Right renal pelvis (tissue), 4 donors: ENCODE measurements around the gene TWF1. TPM values are rescaled to one million over a fixed set of nuclear protein-coding genes. Genes with fewer than 3 reads are reported as not detected.
A peak's percentile ranks its signal among the peaks of the same experiment; 100 is the strongest.
"Not testable (repeated sequence)": the region's sequence is repeated elsewhere in the genome, so short reads cannot be mapped to it uniquely, and the experiment has no call there.

Experiments used
- DNase-seq, 4 donors: peaks; one replicate each; pipeline ENCODE4 v3.0.0-alpha.2; 2013; ENCODE audit warnings: low read depth in 4 of 4, low spot score in 3 of 4, missing footprints in 1 of 4
- polyA plus RNA-seq, 4 donors: library from polyadenylated mRNA; unstranded; fragments of 120-200 nt; gene quantifications; one replicate each; pipeline ENCODE4 v1.2.1, GENCODE V29; 2013; ENCODE audit not compliant: insufficient read length in 4 of 4

TWF1 gene
- 10 to 100 TPM; 72.5 to 98.3 (median 94.0) TPM for polyA plus RNA-seq

DNA sequence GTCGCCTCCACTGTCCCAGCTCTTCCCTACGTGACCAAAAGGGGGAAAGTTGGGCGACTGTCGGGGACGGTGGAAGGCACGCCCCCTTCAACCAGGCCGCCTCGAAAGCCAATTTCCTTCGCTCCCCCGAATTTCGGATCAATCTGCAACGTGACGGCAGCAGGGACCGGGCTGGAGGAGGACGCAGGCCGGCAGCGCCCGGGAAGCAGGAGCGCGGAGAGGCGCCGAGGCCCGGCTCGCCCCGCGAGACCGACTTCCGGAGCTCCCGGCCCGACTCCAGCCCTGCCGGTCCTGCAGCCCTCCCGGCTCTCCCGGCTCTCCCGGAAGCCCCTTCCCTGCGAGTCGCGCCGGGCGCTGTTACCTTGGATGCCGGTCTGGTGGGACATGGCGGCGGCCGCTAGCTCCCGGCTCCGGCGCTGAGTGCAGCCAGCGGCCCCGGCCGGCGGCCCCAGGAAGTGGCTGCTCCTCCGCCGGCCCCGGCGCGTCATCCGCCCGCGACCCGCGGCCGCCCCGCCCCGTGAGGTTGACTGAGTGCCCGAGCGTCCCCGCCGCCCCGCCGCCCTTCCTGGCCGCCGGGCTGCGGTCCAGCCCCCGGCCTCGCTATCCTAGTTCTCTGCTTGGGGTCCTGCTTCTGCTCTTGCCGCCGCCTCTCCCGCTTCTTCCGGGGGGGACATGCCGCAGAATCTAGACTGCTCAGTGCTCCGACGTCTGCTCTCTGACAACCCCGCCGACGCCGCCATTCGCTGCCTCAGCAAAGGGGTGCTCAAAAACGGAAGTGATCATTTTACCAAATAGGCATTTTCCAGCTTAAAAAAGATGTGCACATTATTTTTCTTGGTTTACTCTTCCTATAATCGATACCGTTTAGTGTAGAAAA lies at the start of gene TWF1:
Gene TWF1, minus strand, starts transcription at position 458 of the 877 bp plus-strand sequence. Its CDS starts 72 bp downstream, at position 386.
- peak; percentile 69 to 79 (median 76) for DNase-seq

DNA sequence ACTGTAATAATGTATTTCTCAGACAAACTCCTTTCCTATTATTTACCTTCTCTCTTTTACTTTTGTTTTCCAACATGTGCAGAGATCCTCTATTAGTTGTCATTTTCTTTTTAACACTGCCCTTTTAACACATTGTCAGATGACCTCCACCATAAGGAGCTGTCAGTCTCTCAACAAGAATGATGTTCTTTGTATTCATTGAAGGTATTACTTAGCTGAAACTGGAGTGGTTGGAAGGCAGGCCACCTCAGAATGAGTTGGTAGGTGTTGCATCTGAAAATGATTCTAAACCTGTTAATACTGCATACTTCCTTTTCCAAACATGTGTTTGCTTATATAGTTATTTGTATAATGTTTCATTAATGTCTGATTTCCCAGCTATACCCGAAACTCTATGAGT lies 46.6 kb upstream of the TWF1 start:
- no peak for DNase-seq

DNA sequence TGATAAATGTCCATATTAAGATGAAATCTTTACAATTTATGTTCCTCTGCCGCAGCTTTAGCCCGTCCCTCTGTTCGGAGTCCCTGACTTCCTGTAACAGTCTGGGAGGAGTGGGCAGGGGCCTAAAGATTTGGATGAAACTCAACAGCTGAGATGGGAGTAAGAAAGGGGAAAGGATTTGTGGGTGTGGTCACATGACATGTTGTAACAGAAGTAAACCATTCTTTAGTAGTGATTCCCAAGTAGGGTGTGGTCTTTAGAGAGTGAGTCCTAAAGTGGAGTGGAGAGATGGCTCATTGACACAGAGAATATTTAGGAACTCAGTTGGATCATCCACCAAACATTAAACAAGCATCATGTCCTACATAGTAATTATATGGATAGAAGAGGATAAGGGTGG lies 42.7 kb upstream of the TWF1 start:
- no peak for DNase-seq

DNA sequence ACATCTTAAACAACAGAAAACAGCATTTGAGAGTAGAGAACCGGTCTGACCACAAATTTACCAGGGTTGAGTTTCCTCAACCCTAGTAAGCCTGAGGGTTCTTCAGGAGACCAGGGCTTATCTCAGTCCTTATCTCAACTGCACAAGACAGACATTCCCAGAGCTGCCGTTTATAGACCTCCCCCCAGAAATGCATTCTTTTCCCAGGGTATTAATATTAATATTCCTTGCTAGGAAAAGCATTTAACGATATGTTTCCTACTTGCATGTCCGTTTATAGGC lies 42.0 kb upstream of the TWF1 start:
- DNase-seq: no peak

DNA sequence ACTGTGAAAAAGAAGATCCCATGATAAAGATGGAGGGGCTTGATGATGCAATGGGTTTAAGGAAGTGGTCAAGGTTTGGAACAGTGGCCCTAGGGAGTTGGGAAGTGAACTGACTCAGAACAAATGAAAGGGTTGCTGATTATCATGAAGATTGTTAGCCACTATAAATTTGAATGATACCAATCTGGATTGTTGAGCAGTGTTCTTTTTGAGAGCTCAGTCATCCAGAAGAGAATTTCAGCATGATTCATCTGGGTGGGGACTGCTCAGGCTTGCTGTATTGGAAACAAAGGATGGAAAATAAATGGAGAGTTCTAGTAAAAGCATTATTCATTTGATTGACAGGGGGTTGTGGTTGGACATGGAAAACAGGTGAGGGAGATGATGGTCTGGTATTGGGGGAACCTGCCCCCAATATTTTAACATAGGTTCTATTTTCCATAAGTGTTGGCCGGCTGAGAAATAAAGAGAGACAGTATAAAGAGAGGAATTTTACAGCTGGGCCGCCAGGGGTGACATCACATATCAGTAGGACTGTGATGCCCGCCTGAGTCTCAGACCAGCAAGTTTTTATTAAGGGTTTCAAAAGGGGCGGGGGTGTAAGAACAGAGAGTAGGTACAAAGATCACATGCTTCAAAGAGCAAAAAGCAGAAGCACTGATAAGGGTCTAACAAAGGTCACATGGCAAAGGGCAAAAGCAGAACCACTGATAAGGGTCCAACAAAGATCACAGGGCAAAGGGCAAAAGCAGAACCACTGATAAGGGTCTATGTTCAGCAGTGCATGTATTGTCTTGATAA lies 41.5 kb upstream of the TWF1 start:
- not testable (repeated sequence) for DNase-seq

DNA sequence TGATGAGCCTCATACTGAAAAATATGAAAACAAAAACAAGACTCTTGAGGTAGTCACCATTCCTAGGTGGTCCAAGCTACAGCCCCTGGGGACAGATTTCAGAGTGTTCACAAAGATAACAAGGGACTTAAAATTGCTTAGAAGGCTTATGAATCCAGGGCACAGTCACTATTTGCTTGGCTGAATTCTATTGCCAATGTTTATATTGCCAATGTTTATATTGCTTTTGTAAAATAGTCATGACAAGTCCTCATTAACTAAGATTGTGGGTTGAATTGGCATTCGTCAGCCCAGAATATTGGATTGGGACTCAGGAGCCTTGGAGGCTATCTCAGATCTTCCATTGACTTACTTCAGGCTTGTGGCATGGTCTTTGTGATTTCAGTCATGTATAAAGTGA lies 36.1 kb upstream of the TWF1 start:
- DNase-seq: no peak

DNA sequence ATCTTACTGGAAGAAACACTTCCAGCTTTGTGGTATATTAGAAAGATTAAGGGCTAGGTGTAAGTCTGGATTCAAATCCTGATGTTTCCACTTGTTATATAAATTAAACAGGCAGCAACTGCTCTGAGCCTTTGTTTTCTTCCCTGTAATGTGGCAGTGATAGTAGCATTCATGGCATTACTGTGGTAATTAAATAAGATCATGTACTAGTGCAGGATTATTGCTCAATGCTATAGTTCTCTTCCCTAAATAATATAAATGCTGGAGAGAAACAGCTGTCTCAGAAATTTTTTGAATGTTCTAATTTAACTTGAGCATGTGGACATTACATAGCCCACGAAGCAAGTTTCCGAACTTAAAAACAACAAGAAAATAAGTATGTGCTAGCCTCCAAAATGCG lies 35.1 kb upstream of the TWF1 start:
- DNase-seq: no peak

DNA sequence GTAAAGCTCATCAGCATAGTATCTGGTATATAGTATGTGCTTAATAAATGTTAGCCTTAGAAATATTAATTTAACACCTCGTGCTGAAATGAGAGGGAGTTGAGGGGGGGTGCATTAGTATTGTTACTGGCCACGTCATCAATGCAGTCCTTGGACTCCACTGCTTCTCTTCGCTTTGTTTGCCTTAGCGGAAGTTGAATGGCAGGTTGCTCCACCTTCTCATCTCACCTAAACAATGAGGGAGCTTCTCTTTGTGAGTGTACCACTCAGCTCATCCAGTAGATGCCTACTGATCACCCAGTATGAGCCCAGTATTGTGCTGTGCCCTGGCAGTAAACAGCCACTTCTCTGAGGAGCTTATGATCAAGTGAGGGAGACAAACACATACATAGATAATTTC lies 34.2 kb upstream of the TWF1 start:
- no peak for DNase-seq

DNA sequence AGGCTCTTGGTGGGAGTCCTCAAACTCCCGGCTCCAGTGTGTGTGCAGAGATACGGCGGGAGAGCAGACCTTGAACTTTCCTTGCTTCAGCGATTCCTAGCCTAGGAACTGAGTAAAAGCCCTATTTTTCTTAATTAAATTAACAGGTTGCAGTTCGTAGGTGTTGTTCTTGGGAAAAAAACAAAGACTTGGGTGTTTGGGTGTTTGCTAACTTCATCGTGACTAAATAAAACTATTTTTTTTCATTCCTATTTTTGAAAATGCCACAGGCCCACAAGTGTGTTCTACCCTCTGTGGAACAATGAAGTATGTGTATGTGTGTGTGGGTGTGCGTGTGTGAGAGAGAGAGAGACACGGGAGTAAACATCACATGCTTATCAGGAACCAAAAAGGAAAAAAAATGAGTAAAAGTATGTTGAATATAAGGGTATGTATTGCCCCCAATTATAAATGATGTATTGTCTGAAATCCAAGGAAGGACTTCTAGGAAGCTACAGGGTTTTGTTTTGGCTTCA lies 30.4 kb upstream of the TWF1 start:
- peak; percentile 5 to 60 (median 22) for DNase-seq

DNA sequence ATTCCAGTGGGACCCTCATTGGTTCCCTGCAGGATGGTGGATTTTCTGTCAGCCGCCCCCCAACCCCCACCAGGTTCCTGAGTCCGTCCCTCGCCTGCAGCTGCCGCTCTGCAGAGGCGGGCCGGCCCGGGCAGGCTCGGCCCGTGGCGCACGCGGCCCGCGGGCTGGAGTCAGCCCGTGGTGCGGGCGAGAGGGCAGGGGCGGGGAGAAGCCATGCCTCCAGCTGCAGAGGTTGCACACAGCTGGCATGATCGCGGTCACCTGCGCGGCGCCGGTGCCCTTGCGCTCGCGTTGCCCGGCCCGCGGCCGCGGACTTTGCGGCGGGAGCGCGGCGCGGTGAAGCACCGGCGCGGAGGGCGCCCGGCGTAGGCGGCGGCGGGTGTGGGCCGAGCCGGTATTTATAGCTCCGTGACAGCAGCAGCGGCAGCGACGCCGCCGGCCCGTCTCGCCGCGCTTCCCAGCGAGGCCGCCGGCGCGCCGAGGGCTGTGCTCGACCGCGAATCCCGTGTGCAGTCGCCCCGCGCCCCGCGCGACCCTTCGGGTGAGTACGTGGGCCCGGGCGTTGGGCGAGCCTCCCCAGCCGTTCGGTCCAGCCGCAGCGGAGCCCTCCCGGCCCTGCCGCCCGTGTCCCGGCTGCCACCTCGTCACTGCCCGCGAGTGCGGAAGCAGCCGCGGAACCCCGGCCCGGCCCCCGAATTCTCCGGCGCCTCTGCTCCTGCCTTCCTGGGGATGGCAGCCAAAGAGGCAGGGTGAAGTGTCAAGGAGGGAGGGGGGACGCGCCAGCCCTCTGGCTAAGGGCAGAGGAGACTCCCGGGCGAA lies 29.7 kb upstream of the TWF1 start, which contains the start of gene TMEM117:
Gene TMEM117, plus strand, starts transcription at position 426 of the 819 bp plus-strand sequence.
- DNase-seq: peak in 3 of 4 donors; percentile 32 to 64 (median 46)

DNA sequence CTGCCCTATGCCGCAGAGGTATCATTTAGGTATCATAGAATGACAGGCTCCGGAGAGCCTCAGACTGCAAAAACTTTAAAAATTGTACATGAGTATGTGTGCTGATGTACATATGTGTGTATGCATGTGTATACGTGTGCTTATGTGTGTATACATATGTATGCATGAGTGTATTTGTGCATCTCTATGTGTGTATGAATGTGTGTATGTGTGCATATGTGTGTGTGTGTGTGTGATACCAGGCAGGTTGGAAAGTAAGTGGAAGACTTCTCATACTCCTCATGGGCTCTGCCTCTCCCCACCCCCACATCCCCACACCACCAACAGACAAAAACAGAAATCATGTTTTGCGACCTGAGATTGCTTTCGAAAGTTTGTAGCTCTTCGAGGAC lies 29.1 kb upstream of the TWF1 start:
- DNase-seq: no peak

DNA sequence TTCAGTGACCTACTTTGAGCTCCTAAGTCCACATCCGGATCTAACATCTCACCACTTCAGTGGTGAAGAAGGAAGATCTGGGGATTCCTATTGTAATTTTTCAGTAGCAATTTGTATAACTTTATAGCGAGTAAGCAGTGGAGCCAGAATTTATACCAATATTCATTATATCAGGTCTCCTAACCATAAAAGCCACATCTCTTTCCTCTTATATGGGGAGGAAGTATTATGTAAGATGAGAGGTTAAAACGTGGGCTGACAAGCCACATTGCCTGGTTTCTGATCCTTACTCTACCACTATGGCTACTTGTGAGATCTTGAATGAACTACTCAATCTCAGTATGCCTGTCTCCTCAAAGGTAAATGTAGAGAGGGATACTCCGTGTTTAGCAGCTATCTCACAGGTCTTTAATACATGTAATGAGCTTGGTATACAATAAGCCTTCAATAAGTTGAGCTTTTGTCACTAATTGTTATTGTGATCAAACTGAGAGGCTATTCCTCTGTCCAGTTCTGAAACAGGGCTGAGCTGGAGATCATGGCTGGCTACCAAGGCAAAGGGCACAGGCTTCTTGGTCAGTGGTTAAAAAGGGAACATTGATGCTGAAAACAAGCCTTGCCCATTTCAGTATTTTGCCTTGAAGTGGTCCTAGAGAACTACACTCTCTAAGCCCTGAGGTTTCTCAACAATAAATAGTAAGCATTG lies 26.5 kb upstream of the TWF1 start:
- DNase-seq: no peak

DNA sequence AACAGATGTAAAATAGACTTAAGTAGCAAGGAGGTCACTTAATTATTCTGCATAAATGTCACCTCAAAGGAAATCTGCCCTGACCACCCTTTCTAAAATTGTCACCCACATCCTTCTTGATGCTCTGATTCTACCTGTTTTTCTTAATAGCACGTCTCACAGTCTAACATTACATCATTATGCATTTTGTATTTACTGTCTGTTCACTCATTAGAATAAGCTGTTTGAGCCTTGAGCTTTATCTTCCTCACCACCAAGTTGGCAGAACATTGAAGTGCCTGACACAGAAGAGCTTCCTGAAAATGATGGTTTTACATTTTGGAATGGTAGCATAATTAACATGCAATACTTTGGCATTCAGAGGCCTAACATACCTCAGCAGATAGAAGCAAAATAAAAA lies 21.0 kb upstream of the TWF1 start:
- no peak for DNase-seq

DNA sequence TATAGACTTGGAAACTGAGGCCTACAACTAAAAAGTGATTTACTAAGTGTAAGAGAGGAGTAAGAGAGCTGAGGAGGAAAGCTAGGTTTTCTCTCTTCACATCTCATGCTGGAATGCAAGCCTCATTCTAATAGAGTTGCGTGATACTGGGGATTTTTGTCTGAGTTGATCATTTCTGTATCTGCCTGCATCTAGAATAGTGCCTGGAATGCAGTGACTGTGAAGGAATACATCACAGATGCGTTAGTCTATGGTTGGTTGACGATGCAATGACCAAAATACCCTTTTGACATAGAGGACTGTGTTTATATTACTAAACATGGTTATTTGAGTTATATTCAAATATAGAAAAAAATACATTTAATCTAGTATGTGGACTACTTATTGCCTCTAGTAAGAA lies 20.6 kb upstream of the TWF1 start:
- DNase-seq: no peak

DNA sequence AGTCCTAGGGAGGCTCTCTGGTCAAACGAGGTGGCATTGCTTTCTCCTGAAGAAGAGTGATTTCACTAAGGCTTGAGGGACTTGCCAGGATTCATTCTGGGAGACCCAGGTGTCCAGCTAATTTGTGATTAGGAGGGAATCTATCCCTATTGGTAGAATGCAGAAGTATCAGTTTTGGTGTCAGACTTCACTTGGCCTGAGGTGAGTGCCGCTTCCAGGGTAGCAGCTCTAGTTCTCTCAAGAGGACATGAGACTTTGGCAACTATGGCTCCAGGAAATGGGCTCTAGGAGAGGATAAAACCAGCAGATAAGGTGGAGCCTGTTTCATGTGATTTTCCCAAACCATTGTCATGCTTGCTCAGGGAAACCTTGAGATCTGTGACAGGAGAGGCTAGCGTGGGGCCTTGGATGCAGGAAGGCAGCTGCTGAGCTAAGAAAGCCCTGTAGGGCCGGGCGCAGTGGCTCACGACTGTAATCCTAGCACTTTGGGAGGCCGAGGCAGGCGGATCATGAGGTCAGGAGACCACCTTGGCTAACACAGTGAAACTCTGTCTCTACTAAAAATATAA lies 18.2 kb upstream of the TWF1 start:
- no peak for DNase-seq

DNA sequence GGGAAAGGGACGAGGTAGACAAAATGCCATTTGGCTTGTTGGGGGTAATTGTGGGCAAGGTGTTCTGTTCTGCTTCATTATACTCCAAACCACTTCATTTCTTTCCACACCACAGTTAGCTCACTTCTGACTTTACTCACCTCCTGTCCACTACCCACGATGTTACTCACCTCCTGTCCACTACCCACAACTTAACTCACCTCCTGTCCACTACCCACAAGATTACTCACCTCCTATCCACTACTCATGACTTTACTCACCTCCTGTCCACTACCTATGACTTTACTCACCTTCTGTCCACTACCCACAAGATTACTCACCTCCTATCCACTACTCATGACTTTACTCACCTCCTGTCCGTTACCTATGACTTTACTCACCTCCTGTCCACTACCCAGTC lies 10.1 kb upstream of the TWF1 start:
- no peak for DNase-seq

DNA sequence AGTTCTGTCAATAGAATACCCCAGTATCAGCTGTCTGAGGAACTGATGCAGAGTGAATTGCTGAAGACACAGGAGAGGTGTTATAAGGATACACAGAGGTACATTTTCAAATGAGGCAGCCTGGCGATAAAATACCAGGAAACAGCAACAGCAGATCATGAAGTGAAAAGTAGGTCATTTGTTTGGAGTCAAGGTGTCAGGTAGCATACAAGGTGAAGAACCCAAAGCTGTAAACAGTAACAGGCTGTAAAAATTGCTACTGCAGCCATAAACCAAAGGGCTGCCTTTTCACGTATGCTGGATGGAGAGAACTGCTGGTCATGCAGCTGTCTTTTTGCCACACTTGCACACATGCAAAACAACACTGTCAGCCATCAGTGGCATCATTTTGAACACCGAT lies 9.3 kb upstream of the TWF1 start:
- DNase-seq: no peak

DNA sequence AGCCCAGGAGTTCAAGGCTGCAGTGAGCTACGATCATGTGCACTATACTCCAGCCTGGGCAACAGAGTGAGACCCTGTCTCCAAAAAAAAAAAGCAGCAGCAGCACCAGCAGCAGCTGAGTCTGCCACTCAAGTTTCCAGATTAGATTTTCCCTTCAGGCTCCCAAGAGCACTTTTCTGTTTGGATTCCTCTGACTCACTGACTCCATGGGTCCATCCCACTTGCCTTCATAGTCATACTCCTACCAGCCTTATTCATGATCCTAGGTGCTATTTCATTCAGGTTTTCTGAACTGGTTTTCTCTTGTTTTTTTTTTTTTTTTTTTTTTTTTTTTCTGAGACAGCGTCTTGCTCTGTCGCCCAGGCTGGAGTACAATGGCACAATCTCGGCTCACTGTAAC lies 6.8 kb upstream of the TWF1 start:
- DNase-seq: no peak

DNA sequence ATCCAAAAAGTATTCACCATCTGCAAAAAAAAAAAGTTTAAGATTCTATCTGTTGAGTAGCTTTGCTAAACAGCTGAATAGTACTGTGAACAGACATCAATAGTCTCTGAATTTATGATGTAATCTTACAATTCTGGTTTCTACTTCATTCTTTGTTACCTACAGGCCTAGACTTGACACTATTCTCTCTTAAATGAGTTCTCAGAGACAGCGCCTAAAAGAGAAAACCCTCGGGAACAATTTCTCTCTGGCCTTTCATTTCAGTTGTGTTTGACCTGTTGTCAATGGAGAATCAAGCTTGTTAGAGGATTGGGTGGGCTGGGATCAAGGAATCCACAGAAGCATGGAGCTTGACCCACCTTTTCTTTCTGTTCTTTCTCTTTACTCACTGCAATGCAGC lies 5.9 kb upstream of the TWF1 start:
- DNase-seq: no peak

DNA sequence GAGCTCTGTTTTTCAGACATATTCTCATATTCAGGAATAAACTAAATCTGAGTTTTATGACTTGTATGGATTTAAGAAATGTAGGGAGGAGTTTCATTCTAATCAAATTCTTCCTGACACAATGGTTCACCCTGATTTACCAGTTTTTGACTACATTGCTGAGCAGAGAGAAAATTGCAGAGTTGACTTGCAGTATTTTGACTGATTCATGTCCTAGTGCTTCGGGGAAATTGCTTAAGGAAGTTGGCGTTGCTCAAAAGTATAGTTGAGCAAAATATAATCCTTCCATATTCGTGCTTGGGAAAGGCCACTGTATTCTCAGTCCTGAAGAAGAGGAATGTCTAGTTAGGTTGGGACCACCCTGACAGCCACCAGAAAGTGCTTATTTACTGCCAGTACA lies 1.3 kb upstream of the TWF1 start:
- DNase-seq: no peak
